NT2/D1 (cell line): ENCODE measurements around the gene PHACTR2.
A peak's percentile ranks its signal among the peaks of the same experiment; 100 is the strongest.

Source experiments
- DNase-seq: peaks from one replicate; pipeline ENCODE4 v3.0.0-alpha.2; 2011; ENCODE audit warnings: low read depth, low spot score
- H3K27me3 ChIP-seq: 2 replicates; pipeline ENCODE4 v1.6.0; 2011; ENCODE audit warnings: mild to moderate bottlenecking; ENCODE audit not compliant: insufficient read length, insufficient read depth
- H3K36me3 ChIP-seq: 2 replicates; pipeline ENCODE4 v1.6.1; 2011; ENCODE audit warnings: mild to moderate bottlenecking, low read length, mixed read lengths; ENCODE audit not compliant: insufficient read depth, insufficient read length
- H3K4me1 ChIP-seq: 2 replicates; pipeline ENCODE4 v1.5.1; 2011; ENCODE audit not compliant: insufficient read depth, insufficient read length
- H3K4me3 ChIP-seq: 2 replicates; pipeline ENCODE4 v1.5.1; 2011; ENCODE audit warnings: low read depth; ENCODE audit not compliant: insufficient read length
- H3K9ac ChIP-seq: 2 replicates; pipeline ENCODE4 v1.6.0; 2011; ENCODE audit warnings: low read depth; ENCODE audit not compliant: insufficient read length
- H3K9me3 ChIP-seq: 2 replicates; pipeline ENCODE4 v1.5.1; 2011; ENCODE audit warnings: mild to moderate bottlenecking, low read length; ENCODE audit not compliant: insufficient read depth
- SUZ12 ChIP-seq: IDR thresholded peaks from 2 replicates; pipeline ENCODE4 v1.6.1; 2011; ENCODE audit not compliant: insufficient read length, insufficient read depth; ENCODE audit errors: extremely low read depth
- YY1 ChIP-seq: IDR thresholded peaks from 2 replicates; pipeline ENCODE4 v1.6.1; 2011; ENCODE audit not compliant: insufficient read length, insufficient read depth
- ZNF274 ChIP-seq: IDR thresholded peaks from 2 replicates; pipeline ENCODE4 v1.6.1; 2011; ENCODE audit warnings: mild to moderate bottlenecking, low read depth, low read length

PHACTR2 gene

GRCh38 chr6:143828572-143828971, 150.8 kb downstream of the PHACTR2 start:
- Histone ChIP-seq H3K9me3 (no peaks in the 10 kb centered on the region), H3K4me3 (no peak overlapping the region), H3K27me3 (no peaks in the 10 kb centered on the region), H3K4me1 (no peaks in the 10 kb centered on the region), H3K36me3 (peaks cover 2% of the 10 kb centered on the region), H3K9ac (no peak overlapping the region)
- no peak for DNase-seq
- TF ChIP-seq YY1 (no peak), SUZ12 (no peak), ZNF274 (no peak)

- TF ChIP-seq SUZ12 (no peak), ZNF274 (no peak), YY1 (no peak)
- H3K27me3 ChIP-seq, result no peaks in the 10 kb centered on the region
- no peak for DNase-seq
- no peaks in the 10 kb centered on the region for H3K36me3 ChIP-seq
- H3K4me3 ChIP-seq, result no peak overlapping the region
- no peaks in the 10 kb centered on the region for H3K4me1 ChIP-seq
- H3K9me3 ChIP-seq, result no peaks in the 10 kb centered on the region
- H3K9ac ChIP-seq, result no peak overlapping the region
Observed at GRCh38 chr6:143836150-143836549, 158.4 kb downstream of the PHACTR2 start.

GRCh38 chr6:143838395-143838794, 160.6 kb downstream of the PHACTR2 start:
- Histone ChIP-seq H3K4me1 (no peaks in the 10 kb centered on the region), H3K27me3 (no peaks in the 10 kb centered on the region), H3K36me3 (no peaks in the 10 kb centered on the region), H3K9me3 (no peaks in the 10 kb centered on the region), H3K9ac (no peak overlapping the region), H3K4me3 (no peak overlapping the region)
- no peak for DNase-seq
- TF ChIP-seq SUZ12 (no peak), ZNF274 (no peak), YY1 (no peak)

- no peaks in the 10 kb centered on the region for H3K27me3 ChIP-seq
- peaks cover 2% of the 10 kb centered on the region for H3K36me3 ChIP-seq
- no peak for DNase-seq
- no peak overlapping the region for H3K9ac ChIP-seq
- H3K4me1 ChIP-seq, result no peaks in the 10 kb centered on the region
- TF ChIP-seq YY1, result no peak
- TF ChIP-seq SUZ12, result no peak
- TF ChIP-seq ZNF274, result no peak
- no peaks in the 10 kb centered on the region for H3K9me3 ChIP-seq
- H3K4me3 ChIP-seq, result no peak overlapping the region
Observed at GRCh38 chr6:143839196-143839595, 161.4 kb downstream of the PHACTR2 start.

GRCh38 chr6:143840595-143841265, 163.0 kb downstream of the PHACTR2 start:
- no peaks in the 10 kb centered on the region for H3K9me3 ChIP-seq
- peaks cover 17% of the 10 kb centered on the region for H3K36me3 ChIP-seq
- H3K4me3 ChIP-seq, result no peak overlapping the region
- no peak for DNase-seq
- TF ChIP-seq YY1 (no peak), SUZ12 (no peak), ZNF274 (no peak)
- H3K4me1 ChIP-seq, result no peaks in the 10 kb centered on the region
- H3K27me3 ChIP-seq, result no peaks in the 10 kb centered on the region
- H3K9ac ChIP-seq, result no peak overlapping the region

- peaks cover 35% of the 10 kb centered on the region for H3K36me3 ChIP-seq
- H3K4me1 ChIP-seq, result no peaks in the 10 kb centered on the region
- peak overlapping the region; percentile 88 for H3K9ac ChIP-seq
- peak overlapping the region; percentile 82 for H3K4me3 ChIP-seq
- DNase-seq, result no peak
- H3K9me3 ChIP-seq, result no peaks in the 10 kb centered on the region
- TF ChIP-seq SUZ12 (no peak), YY1 (no peak), ZNF274 (no peak)
- H3K27me3 ChIP-seq, result no peaks in the 10 kb centered on the region
Observed at GRCh38 chr6:143842461-143842901, 164.7 kb downstream of the PHACTR2 start.

GRCh38 chr6:143842902-143843676, 165.3 kb downstream of the PHACTR2 start, which contains the start of gene LTV1:
LTV1 (plus strand) TSS chr6:143843338; CDS start chr6:143843478, 140 bp downstream.
- no peak for TF ChIP-seq ZNF274
- no peak for TF ChIP-seq YY1
- TF ChIP-seq SUZ12, result no peak

More at GRCh38 chr6:143842902-143843676, 165.3 kb downstream of the PHACTR2 start, which contains the start of gene LTV1:
- no peaks in the 10 kb centered on the region for H3K27me3 ChIP-seq
- peak within 1 kb of the TSS; percentile 82 for H3K4me3 ChIP-seq
- peaks cover 41% of the 10 kb centered on the region for H3K36me3 ChIP-seq
- no peaks in the 10 kb centered on the region for H3K4me1 ChIP-seq
- peak; percentile 86 for DNase-seq
- H3K9me3 ChIP-seq, result no peaks in the 10 kb centered on the region
- H3K9ac ChIP-seq, result peak within 1 kb of the TSS; percentile 88
